Hindlimb muscle (tissue), 1 donor: ENCODE measurements around the gene ZNF439. TPM values are rescaled to one million over a fixed set of nuclear protein-coding genes. Genes with fewer than 3 reads are reported as not detected.
"Not testable (repeated sequence)": the region's sequence is repeated elsewhere in the genome, so short reads cannot be mapped to it uniquely, and the experiment has no call there.

Experiments
- DNase-seq: peaks from one replicate; pipeline ENCODE4 v3.0.0-alpha.2; 2013
- polyA plus RNA-seq: library from polyadenylated mRNA; unstranded; fragments of 120-200 nt; gene quantifications from one replicate; pipeline ENCODE4 v1.2.1, GENCODE V29; 2013; ENCODE audit not compliant: insufficient read length

The ZNF439 gene
- polyA plus RNA-seq, 1 donor: 4.1 TPM

DNA sequence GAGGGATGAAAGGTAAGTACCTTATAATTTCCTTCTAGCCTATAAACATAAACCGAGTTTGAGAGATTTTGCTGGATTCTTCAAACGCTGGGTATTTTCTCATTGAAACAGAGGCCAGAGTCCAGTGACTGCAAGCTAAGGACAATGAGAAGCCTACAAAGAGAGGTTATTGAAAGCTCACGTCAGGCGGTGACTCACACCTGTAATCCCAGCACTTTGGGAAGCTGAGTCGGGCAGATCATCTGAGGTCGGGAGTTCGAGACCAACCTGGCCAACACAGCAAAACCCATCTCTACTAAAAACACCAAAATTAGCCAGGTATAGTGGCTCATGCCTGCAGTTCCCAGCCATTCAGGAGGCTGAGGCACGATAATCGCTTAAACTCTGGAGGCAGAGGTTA, 24.1 kb downstream of the ZNF439 start:
- no peak for DNase-seq

DNA sequence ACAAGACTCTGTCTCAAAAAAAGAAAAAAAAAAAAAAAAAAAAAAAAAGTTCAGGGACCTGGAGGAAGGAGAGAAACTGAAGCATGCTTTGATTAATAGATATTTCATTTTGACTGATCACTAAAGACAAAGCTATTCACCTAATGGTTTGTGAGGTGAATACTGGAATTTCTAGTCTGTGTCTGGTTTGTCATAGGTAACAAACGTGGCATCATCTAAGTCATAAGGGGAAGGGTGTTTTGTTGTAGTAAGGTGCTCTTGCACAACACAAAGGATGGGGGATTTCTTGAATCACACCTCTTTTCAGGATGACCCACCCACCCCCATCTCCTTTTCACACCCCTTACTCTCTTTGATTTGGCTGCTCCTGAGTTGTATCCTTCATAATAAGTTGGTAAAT, 25.2 kb downstream of the ZNF439 start:
- DNase-seq: no peak

DNA sequence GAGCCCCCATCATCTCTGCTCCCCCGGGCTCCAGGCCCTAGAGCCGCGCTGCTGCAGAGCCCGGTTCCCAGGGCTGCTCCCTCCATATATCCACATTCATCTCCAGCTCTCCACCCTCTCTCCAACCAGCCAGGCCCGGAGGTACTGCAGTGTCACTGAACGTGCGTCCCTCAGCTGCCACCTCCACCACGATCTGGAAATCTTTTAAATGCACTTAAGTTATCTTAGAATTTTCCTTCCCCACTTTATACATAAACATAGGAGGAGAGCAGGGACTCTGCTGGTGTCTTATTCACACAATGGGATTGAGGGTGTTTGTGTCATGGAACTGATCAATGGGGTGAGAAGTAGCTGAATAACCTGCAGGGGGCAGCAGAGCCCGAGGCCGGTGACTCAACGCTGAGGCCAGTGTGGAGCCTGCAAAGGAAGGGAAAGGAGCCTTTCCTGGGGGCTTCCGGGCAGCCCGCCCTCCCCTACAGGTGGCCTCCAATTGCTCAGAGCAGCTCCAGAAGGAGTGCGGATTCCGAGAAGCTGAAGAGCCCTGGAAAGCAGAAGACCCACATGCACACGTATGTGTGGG, 31.3 kb downstream of the ZNF439 start:
- not testable (repeated sequence) for DNase-seq

DNA sequence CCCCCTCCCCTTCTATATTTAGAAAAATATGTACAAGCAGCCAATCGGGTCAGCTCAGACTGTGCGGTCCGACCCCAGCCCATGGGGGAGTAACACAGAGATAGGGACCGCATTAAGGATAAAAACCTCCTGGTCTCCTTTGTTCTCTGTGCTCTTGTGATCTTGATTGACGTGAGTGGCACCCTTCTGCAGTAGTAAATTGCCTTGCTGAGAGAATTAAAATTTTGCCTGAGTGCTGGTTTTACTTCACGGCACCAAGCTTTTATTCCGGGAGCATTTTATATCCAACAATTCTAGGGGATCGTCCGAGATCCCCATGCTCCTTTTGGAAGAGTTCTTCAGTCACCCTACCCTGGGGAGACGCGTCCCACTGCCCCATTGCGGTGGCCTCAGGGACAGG, 32.1 kb downstream of the ZNF439 start:
- no peak for DNase-seq

DNA sequence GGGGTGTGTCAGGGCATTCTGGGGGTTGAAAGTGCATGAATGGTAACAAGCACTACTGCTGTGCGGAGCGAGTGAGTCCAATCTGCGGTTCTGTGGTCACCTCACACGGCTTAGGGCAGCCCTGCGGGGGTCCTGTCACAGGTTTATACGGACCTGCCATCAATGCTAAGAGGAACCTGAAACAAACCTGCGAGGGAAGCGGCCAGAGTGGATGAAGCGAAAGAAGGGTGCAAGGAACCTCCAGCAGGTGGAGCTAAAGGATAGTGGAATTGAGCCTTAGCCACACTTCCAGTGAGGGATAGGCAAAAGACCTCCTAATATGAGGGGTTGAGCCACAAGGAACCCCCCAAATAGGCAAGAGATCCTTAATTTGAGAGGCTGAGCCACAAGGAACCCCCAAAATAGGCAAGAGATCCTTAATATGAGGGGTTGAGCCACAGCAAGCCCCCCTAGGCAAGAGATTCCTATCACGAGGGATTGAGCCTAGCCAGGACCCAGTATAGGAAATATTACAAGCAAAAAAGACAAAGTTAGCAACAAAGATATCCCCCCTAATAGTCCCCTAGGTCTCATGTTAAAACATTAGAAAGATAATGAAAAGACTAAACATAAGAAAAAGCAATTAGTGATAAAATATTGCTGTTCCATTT, 32.8 kb downstream of the ZNF439 start:
- peak; percentile 32 for DNase-seq

GRCh38 chr19:11882606-11883005, 34.1 kb downstream of the ZNF439 start:
- DNase-seq: no peak

DNA sequence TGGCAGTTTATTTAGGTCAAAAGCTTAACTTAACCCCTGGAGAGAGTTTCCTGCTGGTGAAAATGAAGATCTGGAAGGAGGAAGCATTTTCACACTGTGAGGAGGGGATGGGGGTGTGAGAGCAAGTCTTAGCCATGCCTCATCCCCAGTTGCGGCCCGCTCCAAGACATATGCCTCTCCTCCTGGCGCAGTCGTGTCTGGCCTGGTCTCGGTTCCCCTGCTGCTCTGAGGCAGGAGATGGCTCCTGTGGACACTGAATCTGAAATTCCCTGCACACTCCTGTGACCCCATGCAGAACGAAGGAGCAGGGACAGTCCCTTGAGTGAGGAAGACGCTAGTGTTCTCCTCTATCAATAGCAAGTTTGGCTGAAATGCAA, 38.7 kb downstream of the ZNF439 start:
- DNase-seq: no peak

- DNase-seq: peak; percentile 70
These were observed 39.3 kb downstream of the ZNF439 start, which contains the start of gene ZNF69 for GRCh38 chr19:11887611-11888531. Gene ZNF69 (plus strand): TSS chr19:11887782. CDS start chr19:11887924, 142 bp downstream.

GRCh38 chr19:11889901-11890300, 41.4 kb downstream of the ZNF439 start:
- DNase-seq: not testable (repeated sequence)

DNA sequence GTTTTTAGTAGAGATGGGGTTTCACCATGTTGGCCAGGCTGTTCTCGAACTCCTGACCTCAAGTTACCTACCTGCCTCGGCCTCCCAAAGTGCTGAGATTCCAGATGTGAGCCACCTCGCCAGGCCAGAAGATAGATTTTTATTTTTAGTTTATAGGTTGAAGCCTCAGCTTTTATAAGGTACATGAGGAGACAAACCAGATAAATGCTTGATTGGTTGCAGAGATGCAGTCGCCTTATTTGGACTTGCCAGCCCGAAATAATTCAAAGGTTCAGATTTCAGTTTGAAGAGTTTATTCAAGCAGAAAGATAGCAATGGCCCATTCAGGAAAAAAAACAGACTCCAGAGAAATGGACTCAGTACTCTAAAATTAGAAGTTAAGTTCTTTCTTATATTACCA, 42.1 kb downstream of the ZNF439 start:
- DNase-seq: no peak

DNA sequence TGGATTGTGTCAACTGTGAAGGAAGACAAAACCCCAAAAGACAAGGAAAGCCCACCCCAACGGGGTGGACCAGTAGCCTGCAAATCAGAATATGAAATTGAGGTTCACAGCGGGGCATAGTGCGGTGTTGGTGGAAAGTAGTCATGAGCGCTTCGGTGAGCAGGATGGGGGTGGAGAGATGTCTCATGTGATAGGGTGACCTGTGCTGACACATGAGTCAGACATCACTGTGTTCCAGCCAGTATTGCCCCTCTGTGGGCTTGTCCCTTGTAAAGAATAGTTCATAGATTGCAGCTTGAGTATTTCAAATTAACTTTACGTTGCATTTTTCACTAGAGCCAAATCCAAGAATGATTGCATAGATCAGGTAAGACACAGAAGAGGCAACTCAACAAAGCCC, 46.3 kb downstream of the ZNF439 start:
- no peak for DNase-seq

GRCh38 chr19:11902228-11902627, 53.7 kb downstream of the ZNF439 start:
- no peak for DNase-seq

GRCh38 chr19:11905928-11906327, 57.4 kb downstream of the ZNF439 start:
- no peak for DNase-seq

GRCh38 chr19:11911937-11912336, 63.4 kb downstream of the ZNF439 start:
- not testable (repeated sequence) for DNase-seq

GRCh38 chr19:11914417-11915051, 66.0 kb downstream of the ZNF439 start:
- not testable (repeated sequence) for DNase-seq

Other genes starting within 250 kb of the ZNF439 start
- gene ZNF823, start 109.8 kb upstream of the ZNF439 start, polyA plus RNA-seq: 3.7 TPM
- 6.4 TPM for gene ZNF441, start 81.7 kb upstream of the ZNF439 start, polyA plus RNA-seq
- 4.5 TPM for gene ZNF491, start 50.2 kb upstream of the ZNF439 start, polyA plus RNA-seq
- gene ZNF440, start 34.5 kb upstream of the ZNF439 start, polyA plus RNA-seq: 6.4 TPM
- 3.4 TPM for gene ZNF69, start 39.1 kb downstream of the ZNF439 start, polyA plus RNA-seq
- gene ZNF700, start 76.4 kb downstream of the ZNF439 start, polyA plus RNA-seq: 7.4 TPM
- gene ZNF763, start 116.3 kb downstream of the ZNF439 start, polyA plus RNA-seq: 2.4 TPM
- gene ZNF433, start 187.0 kb downstream of the ZNF439 start, polyA plus RNA-seq: 4.6 TPM
- 0.31 TPM for gene ZNF878, start 204.2 kb downstream of the ZNF439 start, polyA plus RNA-seq
- 11.1 TPM for gene ZNF844, start 216.0 kb downstream of the ZNF439 start, polyA plus RNA-seq